ENCODE results near the gene LARP4B. TPM values are rescaled to one million over a fixed set of nuclear protein-coding genes. Genes with fewer than 3 reads are reported as not detected.
"Not testable (repeated sequence)": the region's sequence is repeated elsewhere in the genome, so short reads cannot be mapped to it uniquely, and the experiment has no call there.

The LARP4B gene
- total RNA-seq, 1 donor from 2014 or later: 31.1 TPM

GRCh38 chr10:934746-935406, 3.4 kb upstream of the LARP4B start:
- Histone ChIP-seq H3K36me3 (ENCODE audit: control insufficient read depth, insufficient read depth, low read length) (no peaks in the 10 kb centered on the region), H3K4me3 (ENCODE audit: low read depth, low read length) (no peak overlapping the region), H3K27me3 (ENCODE audit: control insufficient read depth, insufficient read depth, low read length) (no peaks in the 10 kb centered on the region)
- TF ChIP-seq CTCF (IDR thresholded peaks at IDR 0.05; ENCODE audit: insufficient read depth, low read length, severe bottlenecking): no peak
- FAIRE-seq (no peak), DNase-seq (ENCODE audit: low read depth) (no peak)

- not testable (repeated sequence) for FAIRE-seq; DNase-seq (ENCODE audit: low read depth); H3K27me3 ChIP-seq (ENCODE audit: control insufficient read depth, insufficient read depth, low read length); H3K36me3 ChIP-seq (ENCODE audit: control insufficient read depth, insufficient read depth, low read length); H3K4me3 ChIP-seq (ENCODE audit: low read depth, low read length)
Observed at GRCh38 chr10:934165-934564, 2.7 kb upstream of the LARP4B start.

GRCh38 chr10:932589-932988, 1.1 kb upstream of the LARP4B start:
- no peaks in the 10 kb centered on the region for H3K27me3 ChIP-seq (ENCODE audit: control insufficient read depth, insufficient read depth, low read length)
- FAIRE-seq: no peak
- DNase-seq (ENCODE audit: low read depth): no peak
- H3K4me3 ChIP-seq (ENCODE audit: low read depth, low read length): peak overlapping the region; percentile 82
- TF ChIP-seq CTCF (IDR thresholded peaks at IDR 0.05; ENCODE audit: insufficient read depth, low read length, severe bottlenecking): no peak
- H3K36me3 ChIP-seq (ENCODE audit: control insufficient read depth, insufficient read depth, low read length): no peaks in the 10 kb centered on the region

- FAIRE-seq: no peak
- H3K36me3 ChIP-seq (ENCODE audit: control insufficient read depth, insufficient read depth, low read length): no peaks in the 10 kb centered on the region
- DNase-seq (ENCODE audit: low read depth): peak; percentile 51
- TF ChIP-seq CTCF (IDR thresholded peaks at IDR 0.05; ENCODE audit: insufficient read depth, low read length, severe bottlenecking): no peak
- H3K27me3 ChIP-seq (ENCODE audit: control insufficient read depth, insufficient read depth, low read length): no peaks in the 10 kb centered on the region
- H3K4me3 ChIP-seq (ENCODE audit: low read depth, low read length): peak overlapping the region; percentile 84
Observed at GRCh38 chr10:930625-931325, 730 bp downstream of the LARP4B start.

GRCh38 chr10:929960-930624, 1.4 kb downstream of the LARP4B start:
- no peaks in the 10 kb centered on the region for H3K27me3 ChIP-seq (ENCODE audit: control insufficient read depth, insufficient read depth, low read length)
- no peaks in the 10 kb centered on the region for H3K36me3 ChIP-seq (ENCODE audit: control insufficient read depth, insufficient read depth, low read length)
- peak overlapping the region; percentile 84 for H3K4me3 ChIP-seq (ENCODE audit: low read depth, low read length)
- no peak for FAIRE-seq
- no peak for TF ChIP-seq CTCF (IDR thresholded peaks at IDR 0.05; ENCODE audit: insufficient read depth, low read length, severe bottlenecking)
- DNase-seq (ENCODE audit: low read depth): no peak

- no peak for DNase-seq (ENCODE audit: low read depth)
- no peak for FAIRE-seq
- no peaks in the 10 kb centered on the region for H3K27me3 ChIP-seq (ENCODE audit: control insufficient read depth, insufficient read depth, low read length)
- H3K4me3 ChIP-seq (ENCODE audit: low read depth, low read length): no peak overlapping the region
- peaks cover 3% of the 10 kb centered on the region for H3K36me3 ChIP-seq (ENCODE audit: control insufficient read depth, insufficient read depth, low read length)
- no peak for TF ChIP-seq CTCF (IDR thresholded peaks at IDR 0.05; ENCODE audit: insufficient read depth, low read length, severe bottlenecking)
Observed at GRCh38 chr10:927131-927530, 4.4 kb downstream of the LARP4B start.
